ENCODE measurements around the gene MAZ. TPM values are rescaled to one million over a fixed set of nuclear protein-coding genes. Genes with fewer than 3 reads are reported as not detected.

MAZ gene
- total and polyA plus RNA-seq, 4 donors: 94.9 to 170 (median 136) TPM

DNA sequence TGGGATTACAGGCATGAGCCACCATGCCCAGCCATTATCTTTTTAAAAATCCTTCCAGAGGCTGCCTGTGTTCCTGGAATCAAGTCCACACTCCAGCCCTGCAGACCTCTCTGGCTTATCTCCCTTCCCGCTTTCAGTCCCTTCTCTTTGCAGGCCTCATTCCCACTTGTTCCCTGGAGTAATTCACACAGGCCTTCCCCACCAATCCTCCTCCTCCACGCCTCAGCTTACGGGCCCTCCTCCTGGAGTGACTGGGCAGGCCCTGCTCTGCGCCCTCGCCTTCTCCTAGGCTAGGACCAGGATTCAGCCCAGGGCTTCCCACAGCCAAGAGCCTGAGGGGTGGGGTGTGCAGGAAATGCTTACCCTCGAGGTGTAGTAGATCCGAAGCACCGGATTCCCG lies 53.9 kb downstream of the MAZ start:
- ATAC-seq (ENCODE audit: insufficient read depth, low FRiP score) (no peak), DNase-seq (no peak)
- no peaks in the 10 kb centered on the region for H3K27me3 ChIP-seq (ENCODE audit: control insufficient read depth in 3 of 3, insufficient read depth in 3 of 3, low read length in 2 of 3)
- no peaks in the 10 kb centered on the region for H3K9me3 ChIP-seq (ENCODE audit: control insufficient read depth in 4 of 4, insufficient read depth in 3 of 4, low read length in 3 of 4)
- no peak overlapping the region for H3K4me3 ChIP-seq
- WGBS, 2 donors: 92 to 93% methylated on average over 9 of the region's 9 CpGs
- H3K4me1 ChIP-seq (ENCODE audit: control insufficient read depth in 5 of 5, insufficient read depth in 5 of 5, low read length in 5 of 5): peaks cover 0 to 10% (median 2%) of the 10 kb centered on the region in 5 donors
- peaks cover 0 to 20% (median 14%) of the 10 kb centered on the region in 4 donors for H3K36me3 ChIP-seq (ENCODE audit: control insufficient read depth in 4 of 4, insufficient read depth in 4 of 4, low read length in 4 of 4)
- H3K9ac ChIP-seq (ENCODE audit: insufficient read depth in 1 of 2, low read length in 2 of 2): no peak overlapping the region
- no peak overlapping the region for H3K27ac ChIP-seq (ENCODE audit: low read depth in 1 of 2, low read length in 1 of 2)
- no peak for TF ChIP-seq CTCF (IDR thresholded peaks at IDR 0.05; ENCODE audit: control extremely low read depth, extremely low read depth)

Small RNA genes within 50 kb of the gene (small RNA-seq; reads per million reads assigned to genes)
- not detected for gene AC009133.6 (ENCODE audit: low replicate concordance)
- gene AC120114.4 (ENCODE audit: low replicate concordance): not detected

Other genes starting within 250 kb of the MAZ start
- 10 to 100 TPM in 1 of 2 donors, 1 to 10 TPM in 1; 5.8 to 52.5 TPM for gene SPN, start 143.3 kb upstream of the MAZ start, total RNA-seq
- gene SPN, start 143.3 kb upstream of the MAZ start, polyA plus RNA-seq: 10 to 100 TPM; 10.5 to 14.4 TPM
- 10 to 100 TPM; 22.0 to 23.1 TPM for gene QPRT, start 127.3 kb upstream of the MAZ start, total RNA-seq
- 1 to 10 TPM; 8.7 to 9.6 TPM for gene QPRT, start 127.3 kb upstream of the MAZ start, polyA plus RNA-seq
- 1 to 10 TPM; 3.1 to 9.1 TPM for gene C16orf54, start 60.5 kb upstream of the MAZ start, total RNA-seq
- 1 to 10 TPM; 2.8 to 6.0 TPM for gene C16orf54, start 60.5 kb upstream of the MAZ start, polyA plus RNA-seq
- under 1 TPM in 1 of 2 donors, not detected in 1; 0.06 TPM for gene ZG16, start 28.3 kb upstream of the MAZ start, total RNA-seq
- gene ZG16, start 28.3 kb upstream of the MAZ start, polyA plus RNA-seq: under 1 TPM; 0.01 to 0.04 TPM
- 10 to 100 TPM; 24.3 to 27.6 TPM for gene KIF22, start 15.8 kb upstream of the MAZ start, total RNA-seq
- 10 to 100 TPM; 22.1 to 84.9 TPM for gene KIF22, start 15.8 kb upstream of the MAZ start, polyA plus RNA-seq
- gene PRRT2, start 5.7 kb downstream of the MAZ start, total RNA-seq: 1 to 10 TPM; 1.2 to 6.5 TPM
- gene PRRT2, start 5.7 kb downstream of the MAZ start, polyA plus RNA-seq: 1 to 10 TPM in 1 of 2 donors, under 1 TPM in 1; 0.49 to 1.8 TPM
- gene PAGR1, start 9.6 kb downstream of the MAZ start, total RNA-seq: 10 to 100 TPM; 18.4 to 23.1 TPM
- gene PAGR1, start 9.6 kb downstream of the MAZ start, polyA plus RNA-seq: 10 to 100 TPM; 29.8 to 43.2 TPM
- gene MVP, start 13.9 kb downstream of the MAZ start, total RNA-seq: 100 to 1,000 TPM; 150 to 322 TPM
- 100 to 1,000 TPM; 239 to 267 TPM for gene MVP, start 13.9 kb downstream of the MAZ start, polyA plus RNA-seq
- 10 to 100 TPM; 66.9 to 71.7 TPM for gene CDIPT, start 56.7 kb downstream of the MAZ start, total RNA-seq
- 100 to 1,000 TPM in 1 of 2 donors, 10 to 100 TPM in 1; 75.0 to 105 TPM for gene CDIPT, start 56.7 kb downstream of the MAZ start, polyA plus RNA-seq
- gene SEZ6L2, start 93.0 kb downstream of the MAZ start, total RNA-seq: 10 to 100 TPM in 1 of 2 donors, 1 to 10 TPM in 1; 6.4 to 19.2 TPM
- gene SEZ6L2, start 93.0 kb downstream of the MAZ start, polyA plus RNA-seq: 1 to 10 TPM; 4.6 to 5.8 TPM
- 1 to 10 TPM in 1 of 2 donors, under 1 TPM in 1; 0.34 to 4.3 TPM for gene ASPHD1, start 94.0 kb downstream of the MAZ start, total RNA-seq
- gene ASPHD1, start 94.0 kb downstream of the MAZ start, polyA plus RNA-seq: 1 to 10 TPM; 3.2 to 4.1 TPM
- gene KCTD13, start 119.7 kb downstream of the MAZ start, total RNA-seq: 10 to 100 TPM; 18.0 to 26.2 TPM
- gene KCTD13, start 119.7 kb downstream of the MAZ start, polyA plus RNA-seq: 10 to 100 TPM; 15.0 to 15.1 TPM
- 100 to 1,000 TPM in 1 of 2 donors, 10 to 100 TPM in 1; 56.4 to 141 TPM for gene TMEM219, start 155.6 kb downstream of the MAZ start, total RNA-seq
- 100 to 1,000 TPM; 127 to 210 TPM for gene TMEM219, start 155.6 kb downstream of the MAZ start, polyA plus RNA-seq
- 10 to 100 TPM; 55.3 to 71.8 TPM for gene TAOK2, start 167.3 kb downstream of the MAZ start, total RNA-seq
- gene TAOK2, start 167.3 kb downstream of the MAZ start, polyA plus RNA-seq: 10 to 100 TPM; 33.8 to 55.5 TPM
- gene HIRIP3, start 189.1 kb downstream of the MAZ start, total RNA-seq: 10 to 100 TPM; 16.9 to 22.7 TPM
- 10 to 100 TPM; 13.1 to 18.4 TPM for gene HIRIP3, start 189.1 kb downstream of the MAZ start, polyA plus RNA-seq
- gene INO80E, start 189.7 kb downstream of the MAZ start, total RNA-seq: 10 to 100 TPM; 37.5 to 68.5 TPM
- gene INO80E, start 189.7 kb downstream of the MAZ start, polyA plus RNA-seq: 100 to 1,000 TPM in 1 of 2 donors, 10 to 100 TPM in 1; 51.8 to 105 TPM
- 1 to 10 TPM; 2.4 to 8.7 TPM for gene DOC2A, start 204.5 kb downstream of the MAZ start, total RNA-seq
- gene DOC2A, start 204.5 kb downstream of the MAZ start, polyA plus RNA-seq: 1 to 10 TPM; 1.4 to 2.9 TPM
- gene C16orf92, start 216.7 kb downstream of the MAZ start, total RNA-seq: not detected
- gene C16orf92, start 216.7 kb downstream of the MAZ start, polyA plus RNA-seq: not detected
- under 1 TPM in 1 of 2 donors, not detected in 1; 0.43 TPM for gene TLCD3B, start 224.7 kb downstream of the MAZ start, total RNA-seq
- under 1 TPM in 1 of 2 donors, not detected in 1; 0.03 TPM for gene TLCD3B, start 224.7 kb downstream of the MAZ start, polyA plus RNA-seq

Data from lung (tissue), 13 donors.